ENCODE data around the gene VCY. TPM values are rescaled to one million over a fixed set of nuclear protein-coding genes. Genes with fewer than 3 reads are reported as not detected.

VCY gene
- total RNA-seq (2022; extraction: Qiagen RNA extraction), result not detected in 5 replicates

DNA sequence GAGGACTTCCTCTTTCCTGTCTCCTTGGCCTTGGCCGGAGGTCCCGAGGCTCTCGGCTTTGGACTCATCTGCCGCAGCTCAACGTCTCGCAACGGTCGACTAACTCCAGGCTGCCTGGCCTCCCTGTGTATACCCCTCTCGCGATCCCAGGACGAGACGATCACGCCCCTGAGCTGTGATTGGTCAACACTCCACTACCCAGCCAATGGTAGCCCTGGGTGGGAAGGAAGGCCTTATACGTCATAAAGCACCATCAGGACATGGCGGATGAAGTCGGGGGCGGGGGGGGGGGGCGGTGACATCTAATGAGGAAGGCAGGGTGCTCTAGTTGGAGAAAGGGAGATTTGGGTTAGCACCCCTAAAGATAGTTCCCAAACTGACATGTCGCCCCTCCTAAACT is at the start of gene VCY:
Gene VCY (minus strand): TSS at position 101 of the 400 bp plus-strand sequence. CDS start 33 bp downstream, at position 68.

Other genes starting within 250 kb of the VCY start
- gene VCY1B, start 69.8 kb upstream of the VCY start, total RNA-seq (2022; extraction: Qiagen RNA extraction), result not detected in 5 replicates